Measurements from ENCODE around the gene COL9A3.

COL9A3 gene

GRCh38 chr20:62799036-62799435 is 17.8 kb upstream of the COL9A3 start:
- H2AFZ ChIP-seq (ENCODE audit: low read length): no peak overlapping the region
- no peaks in the 10 kb centered on the region for H3K9me3 ChIP-seq (replicated peaks; ENCODE audit: insufficient read depth, low read length)
- peaks cover 18% of the 10 kb centered on the region for H3F3A ChIP-seq (ENCODE audit: insufficient read depth, low read length)
- TF ChIP-seq CTCF (IDR thresholded peaks at IDR 0.05; ENCODE audit: low read length): no peak
- no peak for TF ChIP-seq EZH2phosphoT487 (IDR thresholded peaks at IDR 0.05; ENCODE audit: low read length)
- TF ChIP-seq EZH2 (optimal IDR thresholded peaks at IDR 0.05; ENCODE audit: low read depth, low read length): no peak
- peaks cover 10% of the 10 kb centered on the region for H3K79me2 ChIP-seq (ENCODE audit: low read length)
- H3K36me3 ChIP-seq (replicated peaks; ENCODE audit: insufficient read depth, low read length): no peaks in the 10 kb centered on the region; the same call in 1 of the 2 replicates
- no peak overlapping the region for H3K9ac ChIP-seq (ENCODE audit: low read length)
- no peaks in the 10 kb centered on the region for H4K20me1 ChIP-seq (ENCODE audit: insufficient read depth, low read length)
- peaks cover 5% of the 10 kb centered on the region; the same call in 1 of the 2 replicates for H3K4me1 ChIP-seq (ENCODE audit: low read length)
- H3K27ac ChIP-seq (ENCODE audit: low read length): no peak overlapping the region
- no peaks in the 10 kb centered on the region for H3K9me2 ChIP-seq (replicated peaks; ENCODE audit: insufficient read depth, low read length)
- H3K4me3 ChIP-seq (ENCODE audit: low read length): no peak overlapping the region
- no peaks in the 10 kb centered on the region for H3K27me3 ChIP-seq (replicated peaks; ENCODE audit: insufficient read depth, low read length)
- no peak overlapping the region for H3K4me2 ChIP-seq (ENCODE audit: low read depth, low read length)
- no peak for DNase-seq

GRCh38 chr20:62799459-62799858 is 17.4 kb upstream of the COL9A3 start:
- H3K4me2 ChIP-seq (ENCODE audit: low read depth, low read length): no peak overlapping the region
- H3K27ac ChIP-seq (ENCODE audit: low read length): no peak overlapping the region
- H3K79me2 ChIP-seq (ENCODE audit: low read length): peaks cover 10% of the 10 kb centered on the region
- no peaks in the 10 kb centered on the region; the same call in 1 of the 2 replicates for H3K36me3 ChIP-seq (replicated peaks; ENCODE audit: insufficient read depth, low read length)
- peaks cover 16% of the 10 kb centered on the region for H3F3A ChIP-seq (ENCODE audit: insufficient read depth, low read length)
- DNase-seq: no peak
- no peaks in the 10 kb centered on the region for H3K9me2 ChIP-seq (replicated peaks; ENCODE audit: insufficient read depth, low read length)
- no peaks in the 10 kb centered on the region for H3K9me3 ChIP-seq (replicated peaks; ENCODE audit: insufficient read depth, low read length)
- no peaks in the 10 kb centered on the region for H3K27me3 ChIP-seq (replicated peaks; ENCODE audit: insufficient read depth, low read length)
- no peak for TF ChIP-seq EZH2 (optimal IDR thresholded peaks at IDR 0.05; ENCODE audit: low read depth, low read length)
- TF ChIP-seq CTCF (IDR thresholded peaks at IDR 0.05; ENCODE audit: low read length): no peak
- TF ChIP-seq EZH2phosphoT487 (IDR thresholded peaks at IDR 0.05; ENCODE audit: low read length): no peak
- H2AFZ ChIP-seq (ENCODE audit: low read length): no peak overlapping the region
- peaks cover 8% of the 10 kb centered on the region; the same call in 1 of the 2 replicates for H3K4me1 ChIP-seq (ENCODE audit: low read length)
- no peaks in the 10 kb centered on the region for H4K20me1 ChIP-seq (ENCODE audit: insufficient read depth, low read length)
- H3K9ac ChIP-seq (ENCODE audit: low read length): no peak overlapping the region
- no peak overlapping the region for H3K4me3 ChIP-seq (ENCODE audit: low read length)

- DNase-seq: no peak
- Histone ChIP-seq H3K79me2 (ENCODE audit: low read length) (peaks cover 10% of the 10 kb centered on the region), H3K9ac (ENCODE audit: low read length) (no peak overlapping the region), H3K9me3 (replicated peaks; ENCODE audit: insufficient read depth, low read length) (no peaks in the 10 kb centered on the region), H3K27me3 (replicated peaks; ENCODE audit: insufficient read depth, low read length) (no peaks in the 10 kb centered on the region), H3K9me2 (replicated peaks; ENCODE audit: insufficient read depth, low read length) (no peaks in the 10 kb centered on the region), H3K4me2 (ENCODE audit: low read depth, low read length) (no peak overlapping the region), H3K4me1 (ENCODE audit: low read length) (peaks cover 8% of the 10 kb centered on the region; the same call in 1 of the 2 replicates), H3K4me3 (ENCODE audit: low read length) (no peak overlapping the region), H3F3A (ENCODE audit: insufficient read depth, low read length) (peaks cover 12% of the 10 kb centered on the region), H3K27ac (ENCODE audit: low read length) (no peak overlapping the region), H4K20me1 (ENCODE audit: insufficient read depth, low read length) (no peaks in the 10 kb centered on the region), H3K36me3 (replicated peaks; ENCODE audit: insufficient read depth, low read length) (no peaks in the 10 kb centered on the region; the same call in 1 of the 2 replicates), H2AFZ (ENCODE audit: low read length) (no peak overlapping the region)
- TF ChIP-seq EZH2phosphoT487 (IDR thresholded peaks at IDR 0.05; ENCODE audit: low read length) (no peak), EZH2 (optimal IDR thresholded peaks at IDR 0.05; ENCODE audit: low read depth, low read length) (no peak), CTCF (IDR thresholded peaks at IDR 0.05; ENCODE audit: low read length) (no peak)
These were observed 17.0 kb upstream of the COL9A3 start for GRCh38 chr20:62799873-62800272.

Measured in MM.1S (cell line).